ENCODE data around the gene UBE3D. TPM values are rescaled to one million over a fixed set of nuclear protein-coding genes. Genes with fewer than 3 reads are reported as not detected.

The UBE3D gene
- total RNA-seq, 1 donor from 2014 or later, result 2.5 TPM

DNA sequence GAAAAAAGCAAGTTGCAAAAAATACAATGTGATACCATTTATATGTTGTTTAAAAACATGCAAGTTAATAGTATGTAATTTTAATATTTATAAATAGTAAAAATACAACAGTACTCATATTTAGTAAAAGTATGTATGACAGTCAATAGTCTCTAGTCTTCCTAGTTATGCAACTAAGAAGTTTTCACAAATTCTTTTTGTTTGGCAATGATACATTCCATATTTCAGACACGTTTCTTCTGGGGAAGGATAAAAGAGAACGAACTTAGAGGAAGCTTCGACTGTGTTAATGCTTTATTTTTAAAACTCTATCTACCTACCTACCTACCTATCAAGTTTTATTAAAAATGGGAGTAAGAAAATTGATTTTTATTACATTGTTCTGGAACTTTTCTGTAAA, 77.7 kb downstream of the UBE3D start:
- Histone ChIP-seq H3K27me3 (ENCODE audit: low read depth) (no peaks in the 10 kb centered on the region), H3K36me3 (no peaks in the 10 kb centered on the region), H3K4me3 (no peak overlapping the region), H3K4me1 (no peaks in the 10 kb centered on the region), H3K27ac (replicated peaks) (no peak overlapping the region), H3K9me3 (replicated peaks) (no peaks in the 10 kb centered on the region)
- DNase-seq, result no peak
- intact Hi-C loops (cut with micrococcal nuclease), result no loop called here
- TF ChIP-seq CTCF (IDR thresholded peaks at IDR 0.05; ENCODE audit: borderline replicate concordance), result no peak

GRCh38 chr6:82987416-82987815, 78.2 kb downstream of the UBE3D start:
- TF ChIP-seq CTCF (IDR thresholded peaks at IDR 0.05; ENCODE audit: borderline replicate concordance), result no peak
- intact Hi-C loops (cut with micrococcal nuclease), result no loop called here
- no peak for DNase-seq
- Histone ChIP-seq H3K27ac (replicated peaks) (no peak overlapping the region), H3K4me3 (no peak overlapping the region), H3K36me3 (no peaks in the 10 kb centered on the region), H3K4me1 (no peaks in the 10 kb centered on the region), H3K27me3 (ENCODE audit: low read depth) (no peaks in the 10 kb centered on the region), H3K9me3 (replicated peaks) (no peaks in the 10 kb centered on the region)

GRCh38 chr6:82984720-82985119, 80.9 kb downstream of the UBE3D start:
- no peak overlapping the region for H3K4me3 ChIP-seq
- no peaks in the 10 kb centered on the region for H3K27me3 ChIP-seq (ENCODE audit: low read depth)
- H3K4me1 ChIP-seq, result no peaks in the 10 kb centered on the region
- intact Hi-C loops (cut with micrococcal nuclease), result no loop called here
- H3K36me3 ChIP-seq, result no peaks in the 10 kb centered on the region
- no peak for DNase-seq
- H3K27ac ChIP-seq (replicated peaks), result no peak overlapping the region
- no peak for TF ChIP-seq CTCF (IDR thresholded peaks at IDR 0.05; ENCODE audit: borderline replicate concordance)
- no peaks in the 10 kb centered on the region for H3K9me3 ChIP-seq (replicated peaks)

DNA sequence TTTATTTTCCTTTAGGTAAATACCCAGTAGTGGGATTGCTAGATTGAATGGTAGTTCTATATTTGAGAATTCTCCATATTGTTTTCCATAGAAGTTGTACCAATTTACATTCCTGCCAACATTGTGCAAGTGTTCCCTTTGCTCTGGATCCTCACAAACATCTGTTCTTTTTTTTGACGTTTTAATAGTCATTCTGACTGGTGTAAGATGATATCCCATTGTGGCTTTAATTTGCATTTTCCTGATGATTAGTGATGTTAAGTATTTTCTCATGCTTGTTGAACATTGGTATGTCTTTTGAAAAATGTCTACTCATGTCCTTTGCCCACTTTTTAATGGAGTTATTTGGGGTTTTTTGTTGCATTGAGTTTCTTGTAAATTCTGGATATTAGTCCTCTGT, 85.6 kb downstream of the UBE3D start:
- no peaks in the 10 kb centered on the region for H3K4me1 ChIP-seq
- no peak for DNase-seq
- no peak for TF ChIP-seq CTCF (IDR thresholded peaks at IDR 0.05; ENCODE audit: borderline replicate concordance)
- H3K9me3 ChIP-seq (replicated peaks), result no peaks in the 10 kb centered on the region
- intact Hi-C loops (cut with micrococcal nuclease), result no loop called here
- no peaks in the 10 kb centered on the region for H3K36me3 ChIP-seq
- H3K4me3 ChIP-seq, result no peak overlapping the region
- no peak overlapping the region for H3K27ac ChIP-seq (replicated peaks)
- no peaks in the 10 kb centered on the region for H3K27me3 ChIP-seq (ENCODE audit: low read depth)

DNA sequence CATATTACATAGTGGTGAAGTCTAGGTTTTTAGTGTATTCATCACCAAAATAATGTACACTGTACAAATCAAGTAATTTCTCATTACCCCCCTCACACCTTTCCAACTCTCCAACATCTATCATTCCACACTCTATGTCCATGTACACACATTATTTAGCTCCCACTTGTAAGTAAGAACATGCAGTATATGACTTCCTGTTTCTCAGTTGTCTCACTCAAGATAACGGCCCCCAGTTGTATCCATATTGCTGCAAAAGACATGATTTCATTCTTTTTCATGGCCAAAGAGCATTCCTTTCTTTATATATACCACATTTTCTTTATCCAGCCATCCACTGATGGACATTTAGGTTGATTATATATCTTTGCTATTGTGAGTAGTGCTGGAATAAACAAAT, 86.0 kb downstream of the UBE3D start:
- no peak for DNase-seq
- Histone ChIP-seq H3K4me3 (no peak overlapping the region), H3K36me3 (no peaks in the 10 kb centered on the region), H3K27ac (replicated peaks) (no peak overlapping the region), H3K27me3 (ENCODE audit: low read depth) (no peaks in the 10 kb centered on the region), H3K9me3 (replicated peaks) (no peaks in the 10 kb centered on the region), H3K4me1 (no peaks in the 10 kb centered on the region)
- TF ChIP-seq CTCF (IDR thresholded peaks at IDR 0.05; ENCODE audit: borderline replicate concordance), result no peak
- intact Hi-C loops (cut with micrococcal nuclease), result no loop called here
